Transverse colon (tissue), 4 donors: ENCODE measurements around the gene BRICD5.
"Not testable (repeated sequence)": the region's sequence is repeated elsewhere in the genome, so short reads cannot be mapped to it uniquely, and the experiment has no call there.

Experiments
- CTCF ChIP-seq, 5 experiments: fragments of 200-600 bp in 3 of 5; fragments of 450-650 bp in 2 of 5; sonication (generic) in 3 of 5; IDR thresholded peaks; 1 replicate in 2 of 5; 2 replicates in 3 of 5; pipeline ENCODE4 v1.5.1; 2016 to 2017; ENCODE audit warnings: antibody characterized with exemption in 5 of 5, inconsistent platforms in 3 of 5, mild to moderate bottlenecking in 2 of 5, moderate library complexity in 1 of 5
- POLR2A ChIP-seq: fragments of 450-650 bp; IDR thresholded peaks from one replicate; pipeline ENCODE4 v1.6.1; 2016; ENCODE audit warnings: antibody characterized with exemption, mild to moderate bottlenecking, moderate library complexity
- POLR2AphosphoS5 ChIP-seq, 3 donors: sonication (generic); formaldehyde crosslinking; IDR thresholded peaks; one replicate each; pipeline ENCODE4 v1.6.1; 2016; ENCODE audit warnings: antibody characterized with exemption in 3 of 3

- TF ChIP-seq CTCF (IDR thresholded peaks at IDR 0.05); POLR2AphosphoS5 (IDR thresholded peaks at IDR 0.05); POLR2A: not testable (repeated sequence)
Observed at GRCh38 chr16:2258530-2258929, 47.9 kb upstream of the BRICD5 start.
